GM19023 (cell line): ENCODE results near the gene DCTN2.
"Not testable (repeated sequence)": the region's sequence is repeated elsewhere in the genome, so short reads cannot be mapped to it uniquely, and the experiment has no call there.

Experiments
- ATAC-seq: cut with Tn5 transposase; IDR thresholded peaks from one replicate; pipeline ENCODE4 v1.9.1; 2021; ENCODE audit warnings: mild to moderate bottlenecking, moderate library complexity; ENCODE audit not compliant: unreplicated experiment

Gene DCTN2

GRCh38 chr12:57495051-57495701 lies 51.8 kb downstream of the DCTN2 start:
- ATAC-seq = not testable (repeated sequence)

- ATAC-seq = no peak
These were observed 55.4 kb downstream of the DCTN2 start for GRCh38 chr12:57491393-57492280.

GRCh38 chr12:57490126-57490525 lies 56.9 kb downstream of the DCTN2 start:
- no peak for ATAC-seq

- no peak for ATAC-seq
These were observed 57.8 kb downstream of the DCTN2 start for GRCh38 chr12:57489157-57489641.

- ATAC-seq = no peak
These were observed 58.4 kb downstream of the DCTN2 start for GRCh38 chr12:57488402-57489156.

- ATAC-seq = peak; percentile 99
These were observed 59.2 kb downstream of the DCTN2 start, which contains the start of gene MARS1 for GRCh38 chr12:57487597-57488401. TSS of gene MARS1 (plus strand) at chr12:57488068. CDS start at chr12:57488091, 23 bp downstream.

GRCh38 chr12:57487055-57487596 lies 59.9 kb downstream of the DCTN2 start:
- no peak for ATAC-seq

- ATAC-seq = no peak
These were observed 61.3 kb downstream of the DCTN2 start for GRCh38 chr12:57485695-57486094.

GRCh38 chr12:57483466-57483865 lies 63.5 kb downstream of the DCTN2 start:
- no peak for ATAC-seq

- no peak for ATAC-seq
These were observed 65.3 kb downstream of the DCTN2 start for GRCh38 chr12:57481671-57482070.
